H1 (cell line): Measurements from ENCODE around the gene TPMT. TPM values are rescaled to one million over a fixed set of nuclear protein-coding genes. Genes with fewer than 3 reads are reported as not detected.

Source experiments
- CTCF ChIA-PET: fragments of 300-600 bp; sonication (Branson Sonifier 250); formaldehyde crosslinking; loops from one replicate; lab custom pipeline; 2021; ENCODE audit not compliant: partially characterized antibody; lab: Charles Lee
- POLR2A ChIA-PET: fragments of 300-600 bp; sonication (Branson Sonifier 250); formaldehyde crosslinking; loops from one replicate; lab custom pipeline; 2021; ENCODE audit warnings: inconsistent platforms; ENCODE audit not compliant: partially characterized antibody; lab: Charles Lee
- DNase-seq, 2 experiments: peaks; one replicate each; pipeline versions ENCODE4 v3.0.0 to v3.0.0-alpha.2; 2010 to 2022; ENCODE audit warnings: low spot score in 2 of 2, low read depth in 1 of 2, mixed read lengths in 1 of 2
- FAIRE-seq: peaks from 2 replicates; lab custom pipeline; 2011; peaks lifted over from hg19 to GRCh38; lab: Jason Lieb, UNC
- H2AFZ ChIP-seq: 2 replicates; pipeline ENCODE4 v1.8.1; 2012; ENCODE audit warnings: low read length, inconsistent platforms
- H2AK5ac ChIP-seq: 2 replicates; pipeline ENCODE4 v1.6.1; 2013; ENCODE audit warnings: low read depth, low read length
- H2BK120ac ChIP-seq: replicated peaks from 2 replicates; pipeline ENCODE3; 2013; ENCODE audit warnings: low read depth, low read length, inconsistent platforms
- H2BK12ac ChIP-seq: 2 replicates; pipeline ENCODE4 v1.6.1; 2013; ENCODE audit warnings: low read depth, low read length
- H2BK15ac ChIP-seq: 2 replicates; pipeline ENCODE4 v1.6.1; 2013; ENCODE audit warnings: low read length
- H2BK20ac ChIP-seq: 2 replicates; pipeline ENCODE4 v1.6.1; 2013; ENCODE audit warnings: low read length
- H2BK5ac ChIP-seq: 2 replicates; pipeline ENCODE4 v1.6.1; 2013; ENCODE audit warnings: low read depth, low read length
- H3K14ac ChIP-seq: 2 replicates; pipeline ENCODE4 v1.6.1; 2013; ENCODE audit warnings: inconsistent platforms; ENCODE audit not compliant: insufficient read length
- H3K18ac ChIP-seq: 2 replicates; pipeline ENCODE4 v1.6.1; 2013; ENCODE audit warnings: low read length; ENCODE audit errors: extremely low read depth
- H3K23ac ChIP-seq: 2 replicates; pipeline ENCODE4 v1.6.1; 2013; ENCODE audit warnings: inconsistent platforms; ENCODE audit not compliant: insufficient read length
- H3K23me2 ChIP-seq: 2 replicates; pipeline ENCODE4 v1.6.1; 2013; ENCODE audit warnings: low read depth, low read length
- H3K27ac ChIP-seq: 2 replicates; pipeline ENCODE4 v1.6.1; 2011; ENCODE audit warnings: low read depth, low read length, inconsistent platforms
- H3K27me3 ChIP-seq, 4 experiments: replicated peaks in 1 of 4; 1 replicate in 1 of 4; 2 replicates in 3 of 4; pipeline versions ENCODE4 v1.6.1 to v1.8.1; 2011 to 2013; ENCODE audit warnings: low read length in 3 of 4, mild to moderate bottlenecking in 3 of 4, inconsistent platforms in 2 of 4, mixed read lengths in 2 of 4, moderate library complexity in 1 of 4; ENCODE audit not compliant: control insufficient read depth in 3 of 4, insufficient read depth in 3 of 4; ENCODE audit errors: extremely low read depth in 1 of 4
- H3K36me3 ChIP-seq, 4 experiments: 2 replicates each; pipeline versions ENCODE4 v1.6.1 to v1.8.1; 2011 to 2013; ENCODE audit warnings: mild to moderate bottlenecking in 4 of 4, low read length in 3 of 4, moderate library complexity in 2 of 4, control low read depth in 1 of 4, inconsistent platforms in 1 of 4; ENCODE audit not compliant: insufficient read depth in 4 of 4, control insufficient read depth in 2 of 4
- H3K4ac ChIP-seq: replicated peaks from 2 replicates; pipeline ENCODE3; 2013; ENCODE audit warnings: low read length, low read depth, mixed read lengths, inconsistent platforms; ENCODE audit not compliant: insufficient read length
- H3K4me1 ChIP-seq, 4 experiments: replicated peaks in 1 of 4; 1 replicate in 1 of 4; 2 replicates in 3 of 4; pipeline versions ENCODE4 v1.6.1 to v1.8.1; 2011 to 2013; ENCODE audit warnings: low read length in 3 of 4, inconsistent platforms in 2 of 4, mixed read lengths in 1 of 4; ENCODE audit not compliant: insufficient read depth in 4 of 4, control insufficient read depth in 3 of 4
- H3K4me2 ChIP-seq, 2 experiments: 2 replicates each; pipeline versions ENCODE4 v1.6.1 to v1.8.1; 2011 to 2013; ENCODE audit warnings: low read depth in 2 of 2, low read length in 2 of 2, control low read depth in 1 of 2, inconsistent platforms in 1 of 2, mild to moderate bottlenecking in 1 of 2; ENCODE audit not compliant: insufficient read depth in 1 of 2
- H3K4me3 ChIP-seq, 4 experiments: fragments of 200-600, 300-600 bp in 1 of 4; sonication (generic), shearing (Covaris generic), sonication (Bioruptor Twin) in 1 of 4; 2 replicates each; pipeline versions ENCODE4 v1.5.1 to v1.8.1; 2011 to 2016; ENCODE audit warnings: low read length in 4 of 4, low read depth in 3 of 4, control low read depth in 2 of 4, inconsistent platforms in 2 of 4, mild to moderate bottlenecking in 2 of 4, mixed read lengths in 1 of 4, moderate library complexity in 1 of 4; ENCODE audit not compliant: insufficient read depth in 2 of 4; ENCODE audit errors: extremely low read depth in 1 of 4
- H3K56ac ChIP-seq: replicated peaks from 2 replicates; pipeline ENCODE3; 2013; ENCODE audit warnings: low read depth, mild to moderate bottlenecking, mixed read lengths, low read length, inconsistent platforms; ENCODE audit not compliant: insufficient read length
- H3K79me1 ChIP-seq: 2 replicates; pipeline ENCODE4 v1.6.1; 2013; ENCODE audit warnings: low read depth, low read length, control low read depth
- H3K79me2 ChIP-seq, 2 experiments: 2 replicates each; pipeline versions ENCODE4 v1.6.1 to v1.8.1; 2012 to 2013; ENCODE audit warnings: low read length in 2 of 2, mild to moderate bottlenecking in 2 of 2, inconsistent platforms in 1 of 2; ENCODE audit not compliant: insufficient read depth in 2 of 2, control insufficient read depth in 1 of 2
- H3K9ac ChIP-seq, 4 experiments: replicated peaks in 1 of 4; 1 replicate in 1 of 4; 2 replicates in 3 of 4; pipeline versions ENCODE4 v1.6.1 to v1.8.1; 2011 to 2013; ENCODE audit warnings: low read depth in 3 of 4, low read length in 3 of 4, control low read depth in 2 of 4, mild to moderate bottlenecking in 2 of 4, moderate library complexity in 2 of 4, inconsistent platforms in 1 of 4; ENCODE audit errors: extremely low read depth in 1 of 4
- H3K9me3 ChIP-seq, 2 experiments: 2 replicates each; pipeline versions ENCODE4 v1.6.1 to v1.8.1; 2012 to 2013; ENCODE audit warnings: mild to moderate bottlenecking in 2 of 2, moderate library complexity in 2 of 2, control low read depth in 1 of 2, inconsistent platforms in 1 of 2, low read depth in 1 of 2, low read length in 1 of 2, mixed read lengths in 1 of 2; ENCODE audit not compliant: insufficient read depth in 2 of 2
- H4K20me1 ChIP-seq, 2 experiments: replicated peaks in 1 of 2; 2 replicates each; pipeline versions ENCODE3 to v1.8.1; 2011 to 2013; ENCODE audit warnings: inconsistent platforms in 2 of 2, low read length in 2 of 2, mild to moderate bottlenecking in 1 of 2; ENCODE audit not compliant: insufficient read depth in 2 of 2, control insufficient read depth in 1 of 2
- H4K5ac ChIP-seq: 2 replicates; pipeline ENCODE4 v1.6.1; 2013; ENCODE audit warnings: low read length, low read depth, mixed read lengths, inconsistent platforms; ENCODE audit not compliant: insufficient read length
- H4K8ac ChIP-seq: 2 replicates; pipeline ENCODE4 v1.8.0; 2013; ENCODE audit warnings: mild to moderate bottlenecking, moderate library complexity, low read length, inconsistent platforms; ENCODE audit not compliant: insufficient read depth; ENCODE audit errors: extremely low read depth
- H4K91ac ChIP-seq: replicated peaks from 2 replicates; pipeline ENCODE3; 2013; ENCODE audit warnings: low read length, mixed read lengths, inconsistent platforms; ENCODE audit not compliant: insufficient read length
- ASH2L ChIP-seq: fragments of 200-600, 300-600 bp; sonication (generic); IDR thresholded peaks from one replicate; pipeline ENCODE4 v1.7.1; 2017; ENCODE audit warnings: low read length
- ATF3 ChIP-seq: IDR thresholded peaks from 2 replicates; pipeline ENCODE4 v1.6.1; 2011; ENCODE audit warnings: low read depth, mild to moderate bottlenecking, low read length; ENCODE audit not compliant: insufficient read depth
- CBX8 ChIP-seq: fragments of 300-800, 300-1000 bp; sonication (generic); IDR thresholded peaks from 2 replicates; pipeline ENCODE4 v1.7.1; 2016; ENCODE audit warnings: low read depth, low read length, borderline replicate concordance
- CEBPB ChIP-seq: IDR thresholded peaks from 2 replicates; pipeline ENCODE4 v1.6.1; 2012; ENCODE audit warnings: low read depth, low read length
- CHD1 ChIP-seq: IDR thresholded peaks from 2 replicates; pipeline ENCODE4 v1.6.1; 2012; ENCODE audit warnings: low read depth, low read length, improper control_type of control experiment
- CTCF ChIP-seq, 3 experiments: IDR thresholded peaks; 1 replicate in 2 of 3; 2 replicates in 1 of 3; pipeline versions ENCODE4 v1.5.1 to v1.6.1; 2011; ENCODE audit warnings: low read length in 3 of 3, mild to moderate bottlenecking in 3 of 3, inconsistent platforms in 2 of 3, low read depth in 1 of 3, moderate library complexity in 1 of 3; ENCODE audit not compliant: insufficient read depth in 1 of 3; ENCODE audit errors: control extremely low read depth in 1 of 3
- HDAC6 ChIP-seq: IDR thresholded peaks from one replicate; pipeline ENCODE4 v1.7.1; 2012; ENCODE audit warnings: low read depth, mild to moderate bottlenecking, inconsistent platforms, low read length, moderate library complexity
- PHF8 ChIP-seq: fragments of 200-600 bp; sonication (generic); conservative IDR thresholded peaks from 2 replicates; pipeline ENCODE4 v1.7.1; 2012; ENCODE audit warnings: low read depth, mild to moderate bottlenecking, inconsistent platforms, low read length, moderate library complexity
- RAD21 ChIP-seq, 2 experiments: IDR thresholded peaks in 1 of 2; conservative IDR thresholded peaks in 1 of 2; 2 replicates each; pipeline ENCODE4 v1.6.1; 2011; ENCODE audit warnings: low read depth in 2 of 2, low read length in 2 of 2, improper control_type of control experiment in 1 of 2, inconsistent platforms in 1 of 2, mild to moderate bottlenecking in 1 of 2, moderate library complexity in 1 of 2
- SIRT6 ChIP-seq: IDR thresholded peaks from one replicate; pipeline ENCODE4 v1.7.1; 2012; ENCODE audit warnings: low read length, inconsistent platforms
- TAF7 ChIP-seq: optimal IDR thresholded peaks from 2 replicates; pipeline ENCODE3; 2011; ENCODE audit warnings: low read depth, mild to moderate bottlenecking, inconsistent platforms, low read length, moderate library complexity, borderline replicate concordance
- WGBS, 2 experiments: shearing (Covaris generic) in 1 of 2; methylation state at CpG; one replicate each; pipeline versions ENCODE4 v1.1.6 to v1.1.7; 2013 to 2015; ENCODE audit warnings: low lambda C conversion rate in 2 of 2, mixed read lengths in 2 of 2, inconsistent platforms in 1 of 2, low coverage in 1 of 2, missing lambda C conversion rate in 1 of 2; ENCODE audit not compliant: insufficient replicate concordance in 2 of 2, insufficient coverage in 1 of 2, insufficient read length in 1 of 2; ENCODE audit errors: extremely low coverage in 1 of 2, missing lambda C conversion rate in 1 of 2; 5-methylcytosine and 5-hydroxymethylcytosine counted together
- polyA plus RNA-seq, 7 experiments: library from polyadenylated mRNA; depleted of rRNA in 3 of 7; stranded (reverse) in 5 of 7; unstranded in 2 of 7; fragments of >200 nt in 5 of 7; fragments of 200-250 nt in 2 of 7; gene quantifications; 1 replicate in 5 of 7; 2 replicates in 1 of 7; 4 replicates in 1 of 7; pipeline versions ENCODE4 v1.2.1 to v1.2.3, GENCODE V29; 2011 to 2013; ENCODE audit warnings: missing spikeins in 2 of 7, mixed read lengths in 2 of 7
- total RNA-seq: library from RNA; stranded (reverse); fragmentation: NEBNext Ultra II Directional; extraction: Animal tissue kit (Norgen Biotek cat#: 25700); gene quantifications from 2 replicates; pipeline ENCODE4 v1.2.1, GENCODE V29; 2021

The TPMT gene
- total and polyA plus RNA-seq, 2 of the 8 experiments (the other 6 are each of a cell fraction or from before 2014, with no cell fraction given): 12.3 to 17.2 TPM

DNA sequence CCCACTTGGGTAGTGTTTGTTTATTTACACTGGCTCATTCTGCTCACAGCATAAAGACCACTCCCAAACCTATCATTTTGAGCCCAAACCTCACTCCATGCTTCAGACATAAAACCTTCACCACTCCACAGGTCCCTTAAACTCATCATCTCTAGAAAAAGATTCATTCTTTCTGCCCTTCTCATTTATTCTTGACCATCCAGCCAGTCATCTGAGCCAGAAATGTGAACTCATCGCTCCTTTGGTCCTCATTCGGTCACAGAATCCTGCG lies 12.4 kb downstream of the TPMT start:
- no peak overlapping the region for H2BK20ac ChIP-seq
- H2BK5ac ChIP-seq: no peak overlapping the region
- no peaks in the 10 kb centered on the region for H3K9me3 ChIP-seq
- no peak for FAIRE-seq
- no peaks in the 10 kb centered on the region for H4K20me1 ChIP-seq
- H3K79me2 ChIP-seq: no peaks in the 10 kb centered on the region
- CTCF ChIA-PET: interaction anchor here (1.1 kb wide), 1 partner anchor 15 kb away, joined by 4 read pairs; no protein-coding TSS in a partner anchor
- POLR2A ChIA-PET: interaction anchor here (1.7 to 1.8 kb wide), 2 partner anchors 13 to 79 kb away, joined by 4 to 5 read pairs; partner anchors contain the start of genes KDM1B and TPMT
- no peak overlapping the region for H2BK120ac ChIP-seq
- H2BK15ac ChIP-seq: 0 out of 2 replicates have a peak overlapping the region, but pooled peaks have one; percentile 61
- H4K8ac ChIP-seq: no peak overlapping the region
- no peak overlapping the region for H2BK12ac ChIP-seq
- no peak for DNase-seq
- H3K56ac ChIP-seq: no peak overlapping the region
- WGBS, 2 experiments: 92% methylated on average over 3 of the region's 3 CpGs; no CpG with 5 or more reads in 1 of the 2 experiments
- H3K4me2 ChIP-seq: no peak overlapping the region
- H4K91ac ChIP-seq: no peak overlapping the region
- no peak overlapping the region for H3K23ac ChIP-seq
- no peak overlapping the region for H2AFZ ChIP-seq
- H3K4me1 ChIP-seq: no peaks in the 10 kb centered on the region
- no peak overlapping the region for H4K5ac ChIP-seq
- no peak overlapping the region for H3K4ac ChIP-seq
- H2AK5ac ChIP-seq: no peak overlapping the region
- H3K27me3 ChIP-seq: no peaks in the 10 kb centered on the region
- H3K23me2 ChIP-seq: no peaks in the 10 kb centered on the region
- H3K18ac ChIP-seq: no peak overlapping the region
- H3K79me1 ChIP-seq: no peaks in the 10 kb centered on the region
- peaks cover 4 to 16% (median 10%) of the 10 kb centered on the region in 4 experiments for H3K36me3 ChIP-seq
- H3K14ac ChIP-seq: no peak overlapping the region
- no peak overlapping the region for H3K9ac ChIP-seq
- H3K27ac ChIP-seq: no peak overlapping the region
- no peak overlapping the region for H3K4me3 ChIP-seq
- TF ChIP-seq CTCF (IDR thresholded peaks at IDR 0.05; ENCODE audit: control extremely low read depth in 1 of 3, insufficient read depth in 1 of 3, low read depth in 1 of 3, low read length in 3 of 3) (no peak), PHF8 (no peak), HDAC6 (no peak), CHD1 (no peak), RAD21 (IDR thresholded peaks at IDR 0.05 in 1 of 2, conservative IDR thresholded peaks at IDR 0.05 in 1 of 2; ENCODE audit: low read depth in 2 of 2, low read length in 2 of 2) (no peak), CEBPB (no peak), CBX8 (no peak), ASH2L (no peak), ATF3 (no peak), TAF7 (no peak), SIRT6 (no peak)
